HL-60/S4 treated with retinoic acid at 250 ng/mL for 4 days and 3 days (cell line): ENCODE data around the gene PIGV.
"Not testable (repeated sequence)": the region's sequence is repeated elsewhere in the genome, so short reads cannot be mapped to it uniquely, and the experiment has no call there.

Experiments used
- in situ Hi-C: fragments of 300-500 bp; cut with MboI; formaldehyde crosslinking; loops from 2 replicates; pipeline ENCODE4 v1.7.0; 2022; ENCODE audit warnings: low sequenced_read_pairs

Gene PIGV

GRCh38 chr1:26831546-26832248 lies 43.9 kb downstream of the PIGV start:
- in situ Hi-C loops = no loop called here

- in situ Hi-C loops = no loop called here
Observed at GRCh38 chr1:26832249-26832960, 44.7 kb downstream of the PIGV start.

GRCh38 chr1:26833432-26834405 lies 46.0 kb downstream of the PIGV start:
- in situ Hi-C loops = no loop called here

- in situ Hi-C loops = not testable (repeated sequence)
Observed at GRCh38 chr1:26837665-26838064, 49.9 kb downstream of the PIGV start.

GRCh38 chr1:26838474-26839338 lies 51.0 kb downstream of the PIGV start:
- in situ Hi-C loops = no loop called here

GRCh38 chr1:26839339-26839722 lies 51.6 kb downstream of the PIGV start:
- in situ Hi-C loops = no loop called here

- in situ Hi-C loops = no loop called here
Observed at GRCh38 chr1:26839779-26840178, 52.0 kb downstream of the PIGV start.

- in situ Hi-C loops = no loop called here
Observed at GRCh38 chr1:26844424-26845196, 56.9 kb downstream of the PIGV start.

GRCh38 chr1:26847826-26848225 lies 60.1 kb downstream of the PIGV start:
- in situ Hi-C loops = not testable (repeated sequence)
